Lower lobe of right lung (tissue), 2 donors: ENCODE data around the gene DPP6. TPM values are rescaled to one million over a fixed set of nuclear protein-coding genes. Genes with fewer than 3 reads are reported as not detected.

ENCODE experiments used
- ATAC-seq, 2 donors: fragments of 200-7000 bp; cut with Tn5 transposase; one replicate each; pipeline ENCODE4 v1.9.1; 2020 to 2022; ENCODE audit warnings: mild to moderate bottlenecking in 2 of 2, moderate library complexity in 2 of 2
- DNase-seq: peaks from one replicate; pipeline ENCODE4 v3.0.0-alpha.2; 2020
- H3K27ac ChIP-seq: fragments of 200-600 bp; one replicate; pipeline ENCODE4 v1.8.0; 2022
- H3K27me3 ChIP-seq: fragments of 200-600 bp; one replicate; pipeline ENCODE4 v1.8.0; 2022; ENCODE audit warnings: low read depth
- H3K36me3 ChIP-seq: fragments of 200-600 bp; one replicate; pipeline ENCODE4 v1.8.0; 2022; ENCODE audit warnings: mild to moderate bottlenecking
- H3K4me1 ChIP-seq: fragments of 200-600 bp; one replicate; pipeline ENCODE4 v1.8.0; 2022
- H3K4me3 ChIP-seq: fragments of 200-600 bp; one replicate; pipeline ENCODE4 v1.8.0; 2022; ENCODE audit warnings: mild to moderate bottlenecking
- H3K9me3 ChIP-seq: fragments of 200-600 bp; one replicate; pipeline ENCODE4 v1.8.0; 2022
- CTCF ChIP-seq: fragments of 200-600 bp; IDR thresholded peaks from one replicate; pipeline ENCODE4 v1.8.0; 2022; ENCODE audit warnings: antibody characterized with exemption, mild to moderate bottlenecking
- intact Hi-C: fragments of 100-400 bp; cut with DNase I; formaldehyde crosslinking; loops from one replicate; pipeline ENCODE4 v1.11.0; 2022
- total RNA-seq: library from RNA; stranded (reverse); fragmentation: NEBNext Ultra II Directional; extraction: Animal tissue kit (Norgen Biotek cat#: 25700); gene quantifications from one replicate; pipeline ENCODE4 v1.2.1, GENCODE V29; 2021
- donor health status: DM: no; HTN: yes; CAD: no; lungs with severe emphysema.

The DPP6 gene
- total RNA-seq, 1 donor from 2014 or later = 0.71 TPM

- TF ChIP-seq CTCF = no peak
Measured at GRCh38 chr7:154627646-154628290, 575.6 kb downstream of the DPP6 start.

GRCh38 chr7:154628556-154628955, 576.4 kb downstream of the DPP6 start:
- no peak for ATAC-seq
- no peak for TF ChIP-seq CTCF

More at GRCh38 chr7:154627646-154628290, 575.6 kb downstream of the DPP6 start:
- no peak for DNase-seq
- no peak overlapping the region for H3K4me3 ChIP-seq
- H3K36me3 ChIP-seq = no peaks in the 10 kb centered on the region
- no peak overlapping the region for H3K27ac ChIP-seq
- no peaks in the 10 kb centered on the region for H3K4me1 ChIP-seq
- H3K9me3 ChIP-seq = no peaks in the 10 kb centered on the region
- no peak for ATAC-seq
- intact Hi-C loops = no loop called here
- H3K27me3 ChIP-seq = no peaks in the 10 kb centered on the region

GRCh38 chr7:154631162-154631561, 579.0 kb downstream of the DPP6 start:
- no peak for DNase-seq
- H3K4me3 ChIP-seq = no peak overlapping the region
- ATAC-seq = no peak
- no peak for TF ChIP-seq CTCF
- no peaks in the 10 kb centered on the region for H3K4me1 ChIP-seq
- intact Hi-C loops = no loop called here
- no peaks in the 10 kb centered on the region for H3K27me3 ChIP-seq
- H3K9me3 ChIP-seq = peaks cover 4% of the 10 kb centered on the region
- H3K36me3 ChIP-seq = no peaks in the 10 kb centered on the region
- H3K27ac ChIP-seq = no peak overlapping the region

More at GRCh38 chr7:154628556-154628955, 576.4 kb downstream of the DPP6 start:
- H3K36me3 ChIP-seq = no peaks in the 10 kb centered on the region
- H3K4me1 ChIP-seq = no peaks in the 10 kb centered on the region
- intact Hi-C loops = no loop called here
- no peak for DNase-seq
- no peaks in the 10 kb centered on the region for H3K27me3 ChIP-seq
- H3K27ac ChIP-seq = no peak overlapping the region
- no peak overlapping the region for H3K4me3 ChIP-seq
- H3K9me3 ChIP-seq = no peaks in the 10 kb centered on the region

- no peak for TF ChIP-seq CTCF
- ATAC-seq = no peak
Measured at GRCh38 chr7:154633641-154634040, 581.4 kb downstream of the DPP6 start.

GRCh38 chr7:154638286-154638685, 586.1 kb downstream of the DPP6 start:
- TF ChIP-seq CTCF = no peak
- no peak for ATAC-seq
- H3K27me3 ChIP-seq = no peaks in the 10 kb centered on the region

More at GRCh38 chr7:154633641-154634040, 581.4 kb downstream of the DPP6 start:
- Histone ChIP-seq H3K36me3 (no peaks in the 10 kb centered on the region), H3K4me1 (no peaks in the 10 kb centered on the region), H3K27ac (no peak overlapping the region), H3K9me3 (peaks cover 8% of the 10 kb centered on the region), H3K27me3 (no peaks in the 10 kb centered on the region), H3K4me3 (no peak overlapping the region)
- DNase-seq = no peak
- intact Hi-C loops = no loop called here

More at GRCh38 chr7:154638286-154638685, 586.1 kb downstream of the DPP6 start:
- no peak for DNase-seq
- no peaks in the 10 kb centered on the region for H3K4me1 ChIP-seq
- no peaks in the 10 kb centered on the region for H3K36me3 ChIP-seq
- no peak overlapping the region for H3K4me3 ChIP-seq
- no peak overlapping the region for H3K27ac ChIP-seq
- H3K9me3 ChIP-seq = peaks cover 8% of the 10 kb centered on the region
- intact Hi-C loops = no loop called here
